Prostate gland (tissue), 2 donors: ENCODE measurements around the gene SMIM33.

Experiments
- CTCF ChIP-seq, 4 experiments: fragments of 200-600 bp in 2 of 4; fragments of 450-650 bp in 2 of 4; sonication (generic) in 2 of 4; IDR thresholded peaks; 1 replicate in 3 of 4; 2 replicates in 1 of 4; pipeline ENCODE4 v1.5.1; 2016 to 2019; ENCODE audit warnings: antibody characterized with exemption in 4 of 4, mild to moderate bottlenecking in 2 of 4, moderate library complexity in 2 of 4
- POLR2A ChIP-seq: fragments of 450-650 bp; IDR thresholded peaks from one replicate; pipeline ENCODE4 v1.6.1; 2016; ENCODE audit warnings: antibody characterized with exemption, mild to moderate bottlenecking
- POLR2AphosphoS5 ChIP-seq: sonication (generic); formaldehyde crosslinking; IDR thresholded peaks from one replicate; pipeline ENCODE4 v1.6.1; 2017; ENCODE audit warnings: antibody characterized with exemption

GRCh38 chr5:139517683-139518564 is 47.1 kb downstream of the SMIM33 start:
- TF ChIP-seq CTCF (IDR thresholded peaks at IDR 0.05) (peak; percentile 94 to 99 (median 98)), POLR2A (peak; percentile 67), POLR2AphosphoS5 (peak; percentile 94)
